Right lobe of liver (tissue), 4 donors: ENCODE measurements around the gene CRNKL1.

Experiments
- CTCF ChIP-seq, 4 donors: fragments of 200-600 bp in 3 of 4; fragments of 450-650 bp in 1 of 4; IDR thresholded peaks; one replicate each; pipeline versions ENCODE4 v1.5.1 to v1.8.0; 2016 to 2022; ENCODE audit warnings: antibody characterized with exemption in 4 of 4, mild to moderate bottlenecking in 2 of 4
- POLR2A ChIP-seq: fragments of 450-650 bp; IDR thresholded peaks from one replicate; pipeline ENCODE4 v1.6.1; 2017; ENCODE audit warnings: antibody characterized with exemption, mild to moderate bottlenecking
- donor health status: DM: no; HTN: no; CAD: no.
- donor health status: DM: no; HTN: no; CAD: no.
- donor health status: DM: no; HTN: yes; CAD: no.

- no peak for TF ChIP-seq POLR2A
- no peak for TF ChIP-seq CTCF (IDR thresholded peaks at IDR 0.05)
These were observed 40.6 kb upstream of the CRNKL1 start for GRCh38 chr20:20092827-20093226.
